GM12801 (cell line): ENCODE data around the gene RFX3.

Experiments
- CTCF ChIP-seq: IDR thresholded peaks from one replicate; pipeline ENCODE4 v1.5.1; 2011; ENCODE audit warnings: control low read depth; ENCODE audit not compliant: insufficient read length; ENCODE audit errors: extremely low read depth

The RFX3 gene

GRCh38 chr9:3513265-3513818, 12.5 kb downstream of the RFX3 start:
- no peak for TF ChIP-seq CTCF

GRCh38 chr9:3511551-3511950, 14.2 kb downstream of the RFX3 start:
- TF ChIP-seq CTCF = no peak

- TF ChIP-seq CTCF = no peak
Measured at GRCh38 chr9:3510796-3511195, 15.0 kb downstream of the RFX3 start.

- TF ChIP-seq CTCF = no peak
Measured at GRCh38 chr9:3509926-3510325, 15.9 kb downstream of the RFX3 start.

GRCh38 chr9:3508521-3509291, 17.1 kb downstream of the RFX3 start:
- TF ChIP-seq CTCF = no peak

GRCh38 chr9:3508078-3508431, 17.7 kb downstream of the RFX3 start:
- no peak for TF ChIP-seq CTCF

- no peak for TF ChIP-seq CTCF
Measured at GRCh38 chr9:3507395-3508077, 18.3 kb downstream of the RFX3 start.
